Lower leg skin (tissue), 4 donors: ENCODE data around the gene GNAI3. TPM values are rescaled to one million over a fixed set of nuclear protein-coding genes. Genes with fewer than 3 reads are reported as not detected.
A peak's percentile ranks its signal among the peaks of the same experiment; 100 is the strongest.

Source experiments
- DNase-seq, 2 donors: peaks; one replicate each; pipeline ENCODE4 v3.0.0-alpha.2; 2019; ENCODE audit warnings: low spot score in 2 of 2
- H3K4me3 ChIP-seq: fragments of 200-600 bp; sonication (generic); 2 replicates; pipeline ENCODE4 v1.5.1; 2017; ENCODE audit warnings: mild to moderate bottlenecking, low read depth; ENCODE audit not compliant: poor library complexity, severe bottlenecking
- POLR2A ChIP-seq, 2 donors: fragments of 450-650 bp; IDR thresholded peaks; one replicate each; pipeline ENCODE4 v1.6.1; 2016 to 2017; ENCODE audit warnings: antibody characterized with exemption in 2 of 2, mild to moderate bottlenecking in 1 of 2, moderate library complexity in 1 of 2
- WGBS, 2 donors: methylation state at CpG; one replicate each; pipeline ENCODE4 v1.1.5; 2018; 5-methylcytosine and 5-hydroxymethylcytosine counted together
- intact Hi-C: fragments of 100-400 bp; cut with DNase I; formaldehyde crosslinking; loops from one replicate; pipeline ENCODE4 v1.15.0; 2023; ENCODE audit warnings: low total_unique reads
- total RNA-seq, 4 donors: library from RNA; depleted of rRNA; stranded (reverse); fragments of >200 nt; gene quantifications; one replicate each; pipeline ENCODE4 v1.1.0, GENCODE V29; 2016
- TF ChIP-seq, protein P1 (sequence below), 3 donors: fragments of 450-650 bp; IDR thresholded peaks; one replicate each; pipeline ENCODE4 v1.5.1; 2016; ENCODE audit warnings: antibody characterized with exemption in 3 of 3, mild to moderate bottlenecking in 3 of 3, moderate library complexity in 2 of 3

GNAI3 gene
- total RNA-seq, 4 donors from 2014 or later: 8.5 to 13.2 (median 10.7) TPM

DNA sequence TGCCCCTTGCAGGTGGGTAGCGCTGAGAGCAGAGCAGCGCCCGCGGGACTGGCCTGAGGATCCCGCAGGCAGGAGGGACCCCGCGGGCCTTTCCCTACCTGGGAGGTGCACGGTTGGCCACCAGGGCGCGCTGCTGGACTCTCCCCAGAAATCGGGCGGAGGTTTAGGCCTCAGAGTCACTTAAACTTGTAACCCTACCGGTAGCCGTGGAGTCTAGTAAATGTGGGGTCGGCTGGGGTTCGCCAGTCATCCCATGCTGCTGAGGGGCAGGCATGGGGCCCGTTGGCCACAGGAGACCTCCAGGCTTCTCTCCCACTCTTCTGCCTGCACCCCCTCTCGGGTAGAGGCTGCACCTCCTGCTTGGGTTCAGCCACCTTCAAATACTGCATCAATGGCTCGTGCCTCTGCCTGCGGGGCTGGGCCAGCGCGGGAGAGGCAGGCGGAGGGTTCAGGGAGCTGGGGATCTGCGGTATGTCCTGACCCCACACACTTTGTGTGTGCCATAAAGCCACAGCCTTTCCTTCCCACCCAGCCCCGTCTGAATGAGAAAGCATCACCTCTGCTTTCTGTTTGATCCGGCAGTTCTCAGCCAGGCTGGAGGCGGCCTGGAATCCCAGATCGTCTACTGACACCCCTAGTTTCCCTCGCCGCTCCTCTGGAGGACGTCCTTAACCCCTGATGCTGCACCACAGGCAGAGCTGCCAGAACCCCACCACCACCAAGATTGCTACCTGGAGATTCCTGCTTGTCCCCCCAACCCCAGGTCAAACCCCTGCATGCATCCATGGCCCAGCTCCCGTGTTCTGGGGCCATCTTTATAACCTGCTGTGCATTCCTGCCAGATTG, 95.2 kb downstream of the GNAI3 start:
- TF ChIP-seq POLR2A (IDR thresholded peaks at IDR 0.05): no peak
- TF ChIP-seq, protein P1, sequence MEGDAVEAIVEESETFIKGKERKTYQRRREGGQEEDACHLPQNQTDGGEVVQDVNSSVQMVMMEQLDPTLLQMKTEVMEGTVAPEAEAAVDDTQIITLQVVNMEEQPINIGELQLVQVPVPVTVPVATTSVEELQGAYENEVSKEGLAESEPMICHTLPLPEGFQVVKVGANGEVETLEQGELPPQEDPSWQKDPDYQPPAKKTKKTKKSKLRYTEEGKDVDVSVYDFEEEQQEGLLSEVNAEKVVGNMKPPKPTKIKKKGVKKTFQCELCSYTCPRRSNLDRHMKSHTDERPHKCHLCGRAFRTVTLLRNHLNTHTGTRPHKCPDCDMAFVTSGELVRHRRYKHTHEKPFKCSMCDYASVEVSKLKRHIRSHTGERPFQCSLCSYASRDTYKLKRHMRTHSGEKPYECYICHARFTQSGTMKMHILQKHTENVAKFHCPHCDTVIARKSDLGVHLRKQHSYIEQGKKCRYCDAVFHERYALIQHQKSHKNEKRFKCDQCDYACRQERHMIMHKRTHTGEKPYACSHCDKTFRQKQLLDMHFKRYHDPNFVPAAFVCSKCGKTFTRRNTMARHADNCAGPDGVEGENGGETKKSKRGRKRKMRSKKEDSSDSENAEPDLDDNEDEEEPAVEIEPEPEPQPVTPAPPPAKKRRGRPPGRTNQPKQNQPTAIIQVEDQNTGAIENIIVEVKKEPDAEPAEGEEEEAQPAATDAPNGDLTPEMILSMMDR (IDR thresholded peaks at IDR 0.05): peak in 1 of 3 donors; percentile 54
- peak; percentile 73 to 96 for DNase-seq
- no peak overlapping the region for H3K4me3 ChIP-seq
- 34 to 53% methylated on average over 24 to 30 of the region's 32 CpGs for WGBS, 2 donors
- intact Hi-C loops: loop anchor here (5.0 kb wide), 1 partner anchor 129 kb away; no protein-coding TSS in a partner anchor

DNA sequence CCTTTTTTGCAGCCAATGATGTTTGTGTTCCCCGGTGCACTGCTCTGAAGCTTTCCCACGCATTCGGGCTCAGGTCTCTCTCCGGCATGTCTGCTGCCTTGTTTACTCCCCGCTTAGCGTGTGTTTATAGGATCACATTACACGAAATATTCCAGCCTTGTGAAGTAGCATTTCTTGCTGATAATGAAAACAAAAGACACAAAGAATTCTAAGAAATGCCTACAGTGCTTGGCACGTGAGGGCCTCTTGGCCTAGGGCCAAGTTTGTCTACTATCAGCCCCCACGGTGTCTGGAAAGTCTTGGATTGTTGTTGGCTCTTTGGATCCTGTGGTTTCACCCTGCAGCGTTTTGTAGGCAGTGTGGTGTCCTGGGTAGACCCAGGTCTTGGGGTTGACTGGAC, 96.3 kb downstream of the GNAI3 start:
- intact Hi-C loops: loop anchor here (5.0 kb wide), 1 partner anchor 128 kb away; no protein-coding TSS in a partner anchor
- WGBS, 2 donors: no CpG with 5 or more reads among the region's 10 CpGs
- no peak overlapping the region for H3K4me3 ChIP-seq
- DNase-seq: no peak
- no peak for TF ChIP-seq POLR2A (IDR thresholded peaks at IDR 0.05)
- TF ChIP-seq, protein P1 (IDR thresholded peaks at IDR 0.05): no peak

DNA sequence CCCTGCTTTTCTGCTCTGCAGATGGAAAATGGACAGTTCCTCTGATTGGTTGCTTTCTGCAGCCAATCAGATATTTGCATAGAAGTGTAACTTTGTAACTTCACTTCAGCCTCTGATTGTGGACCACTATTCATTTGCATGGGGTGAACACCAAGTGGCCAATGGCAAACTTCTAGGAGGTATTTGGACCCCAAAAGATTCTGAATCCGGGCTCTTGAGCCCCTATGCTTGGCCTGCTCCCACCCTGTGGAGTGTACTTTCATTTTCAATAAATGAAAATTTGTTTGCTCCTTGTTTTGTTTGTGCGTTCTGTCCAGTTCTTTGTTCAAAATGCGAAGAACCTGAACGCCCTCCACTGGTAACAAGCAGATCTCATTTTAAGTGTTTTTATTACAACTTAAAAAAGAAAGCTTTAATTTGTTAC, 101.1 kb downstream of the GNAI3 start:
- intact Hi-C loops: no loop called here
- DNase-seq: peak; percentile 7 to 17
- TF ChIP-seq, protein P1 (IDR thresholded peaks at IDR 0.05): no peak
- no peak for TF ChIP-seq POLR2A (IDR thresholded peaks at IDR 0.05)
- 60 to 61% methylated on average over 4 of the region's 4 CpGs for WGBS, 2 donors
- H3K4me3 ChIP-seq: no peak overlapping the region

DNA sequence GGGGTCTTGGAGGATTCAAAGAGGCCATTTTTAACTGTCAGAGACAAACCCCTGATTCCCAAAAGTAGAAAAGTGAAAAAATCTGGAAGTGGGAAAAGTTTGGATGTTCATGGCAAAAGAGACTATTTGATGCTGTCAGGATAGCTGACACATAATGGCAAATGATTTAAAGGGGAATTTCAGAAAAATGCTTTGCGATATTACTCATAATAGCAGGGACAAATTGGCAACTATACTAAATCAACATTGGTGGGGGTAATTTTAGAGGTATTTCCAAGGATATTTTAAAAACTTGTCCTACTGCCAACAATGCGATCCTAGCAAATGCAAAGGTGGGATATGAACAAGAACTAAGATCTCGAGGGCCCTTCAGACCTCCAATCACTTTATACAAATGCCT, 102.2 kb downstream of the GNAI3 start:
- 91 to 92% methylated on average over 3 of the region's 3 CpGs for WGBS, 2 donors
- DNase-seq: no peak
- H3K4me3 ChIP-seq: no peak overlapping the region
- intact Hi-C loops: no loop called here
- TF ChIP-seq, protein P1 (IDR thresholded peaks at IDR 0.05): no peak
- TF ChIP-seq POLR2A (IDR thresholded peaks at IDR 0.05): no peak

DNA sequence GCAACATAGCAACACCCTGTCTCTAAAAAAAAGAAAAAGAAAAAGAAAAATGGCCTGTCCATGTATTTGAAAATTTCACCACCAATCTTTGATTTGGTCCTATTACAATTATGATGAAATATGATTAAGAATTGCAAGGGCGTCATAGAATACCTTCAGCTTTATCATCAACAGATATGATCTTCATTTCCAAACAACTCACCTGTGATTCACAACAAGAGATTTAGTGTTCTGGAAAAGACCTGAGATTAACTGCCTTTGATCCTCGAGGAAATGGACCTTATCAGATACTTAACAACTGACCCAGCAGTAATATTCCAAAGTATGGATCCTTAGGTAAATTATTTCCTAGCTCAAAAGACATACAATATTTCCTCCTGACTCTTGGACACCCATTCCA, 104.0 kb downstream of the GNAI3 start:
- H3K4me3 ChIP-seq: no peak overlapping the region
- TF ChIP-seq, protein P1 (IDR thresholded peaks at IDR 0.05): no peak
- TF ChIP-seq POLR2A (IDR thresholded peaks at IDR 0.05): no peak
- intact Hi-C loops: no loop called here
- WGBS, 2 donors: 65 to 77% methylated on average over 2 of the region's 2 CpGs
- DNase-seq: no peak
